Measurements from ENCODE around the gene CRX.

CRX gene

GRCh38 chr19:47881757-47882156, 60.0 kb downstream of the CRX start:
- no peak for TF ChIP-seq CTCF (conservative IDR thresholded peaks at IDR 0.05)
- no peak overlapping the region for H3K27ac ChIP-seq

- no peak overlapping the region for H3K27ac ChIP-seq
- TF ChIP-seq CTCF (conservative IDR thresholded peaks at IDR 0.05), result no peak
Observed at GRCh38 chr19:47882890-47883289, 61.2 kb downstream of the CRX start.

- H3K27ac ChIP-seq, result no peak overlapping the region
- no peak for TF ChIP-seq CTCF (conservative IDR thresholded peaks at IDR 0.05)
Observed at GRCh38 chr19:47885067-47885463, 63.3 kb downstream of the CRX start.

- no peak within 1 kb of the TSS for H3K27ac ChIP-seq
- TF ChIP-seq CTCF (conservative IDR thresholded peaks at IDR 0.05), result no peak
Observed at GRCh38 chr19:47886010-47886559, 64.3 kb downstream of the CRX start, which contains the start of gene SULT2A1. Gene SULT2A1, minus strand, starts transcription at chr19:47886315. Its CDS starts 58 bp downstream, at chr19:47886257.

GRCh38 chr19:47890865-47891621, 69.3 kb downstream of the CRX start:
- H3K27ac ChIP-seq, result no peak overlapping the region
- TF ChIP-seq CTCF (conservative IDR thresholded peaks at IDR 0.05), result no peak

GRCh38 chr19:47891622-47891922, 69.8 kb downstream of the CRX start:
- TF ChIP-seq CTCF (conservative IDR thresholded peaks at IDR 0.05), result no peak
- H3K27ac ChIP-seq, result no peak overlapping the region

- no peak overlapping the region for H3K27ac ChIP-seq
- no peak for TF ChIP-seq CTCF (conservative IDR thresholded peaks at IDR 0.05)
Observed at GRCh38 chr19:47891923-47892666, 70.4 kb downstream of the CRX start.
